A673 (cell line): ENCODE measurements around the gene PXK.

Experiments used
- EZH2 ChIP-seq: fragments of 200-600 bp; sonication (generic); IDR thresholded peaks from 2 replicates; pipeline ENCODE4 v1.6.1; 2017; ENCODE audit warnings: borderline replicate concordance, low read depth, mild to moderate bottlenecking, mixed read lengths, antibody characterized with exemption, low read length; ENCODE audit not compliant: poor library complexity, severe bottlenecking
- TF ChIP-seq, protein P1 (sequence below): fragments of 300-800, 200-600 bp; sonication (generic); conservative IDR thresholded peaks from 2 replicates; pipeline ENCODE4 v1.5.1; 2017; ENCODE audit warnings: low read depth, mild to moderate bottlenecking, antibody characterized with exemption, low read length, moderate library complexity, mixed read lengths

- TF ChIP-seq, protein P1, sequence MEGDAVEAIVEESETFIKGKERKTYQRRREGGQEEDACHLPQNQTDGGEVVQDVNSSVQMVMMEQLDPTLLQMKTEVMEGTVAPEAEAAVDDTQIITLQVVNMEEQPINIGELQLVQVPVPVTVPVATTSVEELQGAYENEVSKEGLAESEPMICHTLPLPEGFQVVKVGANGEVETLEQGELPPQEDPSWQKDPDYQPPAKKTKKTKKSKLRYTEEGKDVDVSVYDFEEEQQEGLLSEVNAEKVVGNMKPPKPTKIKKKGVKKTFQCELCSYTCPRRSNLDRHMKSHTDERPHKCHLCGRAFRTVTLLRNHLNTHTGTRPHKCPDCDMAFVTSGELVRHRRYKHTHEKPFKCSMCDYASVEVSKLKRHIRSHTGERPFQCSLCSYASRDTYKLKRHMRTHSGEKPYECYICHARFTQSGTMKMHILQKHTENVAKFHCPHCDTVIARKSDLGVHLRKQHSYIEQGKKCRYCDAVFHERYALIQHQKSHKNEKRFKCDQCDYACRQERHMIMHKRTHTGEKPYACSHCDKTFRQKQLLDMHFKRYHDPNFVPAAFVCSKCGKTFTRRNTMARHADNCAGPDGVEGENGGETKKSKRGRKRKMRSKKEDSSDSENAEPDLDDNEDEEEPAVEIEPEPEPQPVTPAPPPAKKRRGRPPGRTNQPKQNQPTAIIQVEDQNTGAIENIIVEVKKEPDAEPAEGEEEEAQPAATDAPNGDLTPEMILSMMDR = no peak
- TF ChIP-seq EZH2 = no peak
These were observed 100.9 kb downstream of the PXK start, which contains the start of gene PDHB for GRCh38 chr3:58433400-58434167.
